Kidney glomerular epithelial cell (primary cell): ENCODE data around the gene KRT31.
"Not testable (repeated sequence)": the region's sequence is repeated elsewhere in the genome, so short reads cannot be mapped to it uniquely, and the experiment has no call there.

Source experiments
- DNase-seq: peaks from one replicate; lab custom pipeline; 2025; lab: John Stamatoyannopoulos, UW

KRT31 gene

DNA sequence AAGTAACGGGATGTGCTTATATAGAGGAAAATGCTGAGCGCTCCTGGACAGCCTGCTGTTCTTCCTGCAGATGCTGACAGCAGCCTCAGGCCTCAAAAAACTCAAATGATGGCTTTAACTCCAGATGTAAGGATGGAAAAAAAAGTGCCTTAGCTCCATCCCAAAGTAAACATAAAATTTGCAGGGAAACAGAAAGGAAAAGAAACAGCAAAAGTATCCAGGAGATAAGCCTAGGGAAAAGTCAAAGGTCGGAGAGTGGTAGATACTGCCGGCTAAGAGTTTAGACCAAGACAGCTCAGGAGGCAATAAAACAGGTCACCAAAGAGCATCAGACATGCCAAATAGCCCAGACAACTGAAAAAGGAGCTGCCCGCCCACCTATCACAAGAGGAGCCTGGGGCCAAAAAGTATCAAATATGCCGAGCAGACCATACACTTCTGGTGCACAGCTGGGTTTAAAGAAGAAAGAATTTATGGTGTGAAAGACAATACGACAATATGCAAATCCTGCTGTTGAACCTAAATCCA, 6.9 kb downstream of the KRT31 start:
- no peak for DNase-seq

- DNase-seq, result no peak
These were observed 9.7 kb downstream of the KRT31 start for GRCh38 chr17:41387670-41388069.

DNA sequence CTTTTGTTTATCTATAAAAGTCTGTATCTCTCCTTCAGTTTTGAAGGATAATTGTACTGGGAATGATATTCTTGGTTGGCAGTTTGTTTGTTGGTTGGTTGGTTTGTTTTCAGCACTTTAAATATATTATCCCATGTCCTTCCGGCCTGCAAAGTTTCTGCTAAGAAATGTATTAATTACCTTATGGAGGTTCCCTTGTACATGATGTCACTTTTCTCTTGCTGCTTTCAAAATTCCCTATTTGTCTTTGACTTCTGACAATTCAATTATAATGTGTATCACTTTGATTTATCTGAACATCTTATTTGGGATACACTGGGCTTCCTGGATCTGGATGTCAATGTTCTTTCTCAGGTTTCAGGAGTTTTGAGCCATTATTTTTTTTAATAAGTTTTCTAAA, 11.2 kb downstream of the KRT31 start:
- DNase-seq, result no peak

- no peak for DNase-seq
These were observed 13.7 kb downstream of the KRT31 start for GRCh38 chr17:41383690-41384089.

DNA sequence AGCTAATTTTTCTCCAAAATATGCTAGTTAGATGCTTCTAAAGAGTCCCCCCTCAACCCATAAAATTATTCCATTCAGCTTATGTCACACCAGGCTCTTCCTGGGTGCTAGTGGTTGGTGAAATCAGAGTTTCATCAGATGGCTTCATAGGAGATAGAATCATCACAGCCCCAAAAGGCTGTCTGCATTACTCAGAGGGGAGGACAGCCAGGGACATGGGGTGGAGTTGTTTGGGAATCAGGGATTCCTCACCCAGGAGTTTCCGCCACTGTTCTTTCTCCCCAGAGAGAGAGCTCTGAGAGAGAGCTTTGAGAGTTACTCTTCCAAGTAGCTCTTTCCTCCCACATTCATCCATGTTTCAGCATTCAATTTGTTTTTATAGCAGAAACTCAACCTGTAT, 15.0 kb downstream of the KRT31 start:
- no peak for DNase-seq

DNA sequence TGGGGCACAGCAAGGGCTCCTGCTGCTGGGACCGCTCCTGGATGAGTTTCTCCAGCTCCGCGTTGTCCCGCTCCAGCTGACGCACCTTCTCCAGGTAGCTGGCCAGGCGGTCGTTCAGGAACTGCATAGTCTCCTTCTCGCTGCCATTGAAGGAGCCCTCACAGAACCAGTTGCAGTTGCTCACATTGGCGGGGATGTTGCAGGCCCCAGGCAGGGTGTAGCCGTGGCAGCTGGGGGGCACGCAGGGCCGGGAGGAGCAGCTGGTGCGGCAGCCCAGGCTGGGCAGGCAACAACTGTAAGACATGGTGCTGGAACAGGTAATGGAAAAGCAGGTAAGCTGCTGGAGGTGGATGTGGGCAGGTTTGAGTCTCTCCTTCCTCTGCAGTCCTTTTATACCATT, 15.5 kb downstream of the KRT31 start, which contains the start of gene KRT34:
TSS of gene KRT34 (minus strand) at position 364 of the 400 bp plus-strand sequence. CDS start at position 304, 60 bp downstream.
- not testable (repeated sequence) for DNase-seq

DNA sequence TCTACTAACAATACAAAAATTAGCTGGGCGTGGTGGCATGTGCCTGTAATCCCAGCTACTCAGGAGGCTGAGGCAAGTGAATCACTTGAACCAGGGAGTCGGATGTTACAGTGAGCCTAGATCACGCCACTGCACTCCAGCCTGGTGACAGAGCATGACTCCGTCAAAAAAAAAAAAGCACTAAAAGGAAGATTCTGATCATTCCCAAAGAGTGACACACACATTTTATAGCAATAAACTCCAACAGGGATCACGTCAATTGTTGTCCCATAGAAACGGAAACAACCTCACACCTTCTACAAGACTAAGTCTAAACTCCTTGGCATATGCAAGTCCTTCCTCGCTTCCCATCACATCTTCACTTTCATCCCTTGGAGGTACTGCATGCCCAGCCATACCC, 17.3 kb downstream of the KRT31 start:
- DNase-seq, result peak; percentile 66

GRCh38 chr17:41377546-41377945, 19.9 kb downstream of the KRT31 start:
- no peak for DNase-seq

GRCh38 chr17:41369713-41370112, 27.7 kb downstream of the KRT31 start, which contains the start of gene KRT33B:
KRT33B (minus strand) TSS chr17:41369813; CDS start chr17:41369750, 63 bp downstream.
- no peak for DNase-seq

- DNase-seq, result no peak
These were observed 28.4 kb downstream of the KRT31 start for GRCh38 chr17:41369023-41369422.

DNA sequence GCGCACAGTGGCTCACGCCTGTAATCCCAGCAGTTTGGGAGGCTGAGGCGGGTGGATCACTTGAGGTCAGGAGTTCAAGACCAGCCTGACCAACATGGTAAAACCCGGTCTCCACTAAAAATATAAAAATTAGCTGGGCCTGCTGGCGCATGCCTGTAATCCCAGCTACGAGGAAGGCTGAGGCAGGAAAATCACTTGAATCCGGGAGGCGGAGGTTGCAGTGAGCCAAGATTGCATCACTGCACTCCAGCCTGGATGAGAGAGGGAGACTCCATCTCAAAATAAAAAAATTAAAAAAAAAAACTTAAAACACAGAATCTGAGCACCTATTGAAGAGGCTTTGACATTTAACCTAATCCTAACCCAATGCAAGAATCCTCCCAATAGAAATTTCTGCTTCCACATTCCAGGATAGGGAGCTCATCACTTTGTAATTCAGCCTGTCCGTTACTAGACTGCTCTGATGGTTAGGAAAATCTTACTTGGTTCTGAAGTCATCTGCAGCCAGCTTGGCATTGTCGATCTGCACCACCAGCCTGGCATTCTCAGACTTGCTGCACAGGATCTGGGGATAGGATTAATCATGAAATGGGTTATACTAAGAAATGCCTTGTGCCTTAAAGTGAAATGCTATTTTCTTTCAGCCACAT, 29.9 kb downstream of the KRT31 start:
- peak; percentile 87 for DNase-seq

DNA sequence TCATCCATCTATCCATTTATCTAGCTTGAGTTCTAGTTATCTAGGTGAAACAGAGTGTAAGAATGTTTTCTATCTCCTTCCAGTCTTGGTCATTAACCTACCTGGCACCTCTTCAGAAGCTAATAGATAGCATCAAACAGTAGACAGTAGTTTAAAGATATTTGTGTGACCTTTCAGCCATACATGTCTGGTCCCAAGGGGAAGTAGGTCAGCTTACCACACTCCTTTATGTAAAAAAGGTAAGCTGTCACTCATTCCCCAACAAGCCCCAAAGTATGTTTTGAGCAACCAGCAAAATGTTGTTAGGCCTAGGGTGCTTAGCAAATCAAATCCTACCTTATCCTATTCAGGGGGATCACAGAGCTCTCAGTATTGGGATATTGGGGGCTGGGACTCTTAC, 31.3 kb downstream of the KRT31 start:
- DNase-seq, result no peak

DNA sequence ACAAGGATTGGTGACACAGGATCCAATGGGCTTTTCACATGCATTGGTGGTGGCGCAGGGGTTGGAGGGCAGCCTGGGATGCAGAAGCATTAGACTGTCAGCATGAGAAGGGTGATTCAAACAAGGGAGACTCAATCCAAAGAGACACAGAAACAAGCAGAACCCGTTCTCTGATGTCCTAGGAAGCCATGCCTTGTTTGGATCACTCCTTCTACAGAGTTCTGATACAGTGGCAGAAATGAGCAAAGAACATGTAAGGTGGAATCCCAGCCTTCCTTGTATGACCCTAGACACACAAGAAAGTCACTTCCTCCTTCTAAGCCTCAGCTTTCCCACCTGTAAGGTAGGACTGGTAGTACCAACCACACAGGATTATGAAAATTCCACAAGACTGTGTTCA, 33.5 kb downstream of the KRT31 start:
- DNase-seq, result no peak

DNA sequence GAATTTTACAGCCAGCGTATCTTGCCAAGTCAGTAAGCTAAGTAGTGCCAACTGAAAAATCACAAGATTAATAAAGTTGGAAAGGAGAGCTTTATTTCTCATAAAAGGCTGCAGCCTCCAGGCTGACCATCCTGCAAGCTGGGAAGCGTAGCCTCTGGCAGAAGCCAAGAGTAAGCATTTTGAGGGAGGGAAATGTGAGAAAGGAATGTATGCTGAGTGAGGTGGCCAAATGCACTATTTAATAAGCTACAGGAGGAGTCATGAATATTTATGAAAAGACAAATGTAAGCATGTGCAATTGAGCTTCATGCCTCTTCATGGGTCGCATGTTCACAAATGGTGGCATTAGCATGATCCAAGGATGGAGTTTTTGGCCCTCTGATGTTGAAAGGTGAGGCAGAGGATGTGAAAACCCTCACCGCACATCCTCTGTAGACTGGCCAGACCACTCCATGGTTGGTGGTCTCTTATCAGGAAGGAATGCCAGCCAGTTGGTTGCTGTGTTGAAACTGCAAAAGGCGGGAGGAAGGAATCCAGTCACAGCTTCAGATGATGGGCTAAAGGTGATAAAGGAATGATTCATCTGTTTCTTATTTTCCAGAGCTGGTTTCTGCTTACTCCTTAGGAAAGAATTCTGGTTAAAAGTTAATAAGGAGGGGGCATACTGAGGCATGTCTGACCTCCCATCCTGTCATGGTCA, 37.0 kb downstream of the KRT31 start:
- peak; percentile 95 for DNase-seq

DNA sequence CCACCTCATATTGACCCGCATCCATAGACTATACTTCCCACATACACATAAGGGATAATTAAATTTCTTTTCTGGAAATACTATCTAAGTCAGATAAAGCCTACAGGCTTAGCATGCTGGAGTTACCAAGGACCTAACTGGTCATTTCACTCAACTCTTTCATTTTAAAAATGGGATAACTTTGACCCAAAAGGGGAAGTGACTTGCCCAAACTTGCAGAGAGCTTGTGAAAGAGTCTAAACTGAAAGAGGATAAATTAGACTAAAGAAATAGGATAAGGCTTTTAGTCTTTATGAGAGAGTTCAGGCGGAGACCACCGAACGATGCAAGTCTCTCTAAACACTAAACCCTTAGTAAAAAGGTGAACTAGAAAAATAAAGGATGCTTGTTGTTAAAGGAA, 42.9 kb downstream of the KRT31 start:
- DNase-seq, result no peak

DNA sequence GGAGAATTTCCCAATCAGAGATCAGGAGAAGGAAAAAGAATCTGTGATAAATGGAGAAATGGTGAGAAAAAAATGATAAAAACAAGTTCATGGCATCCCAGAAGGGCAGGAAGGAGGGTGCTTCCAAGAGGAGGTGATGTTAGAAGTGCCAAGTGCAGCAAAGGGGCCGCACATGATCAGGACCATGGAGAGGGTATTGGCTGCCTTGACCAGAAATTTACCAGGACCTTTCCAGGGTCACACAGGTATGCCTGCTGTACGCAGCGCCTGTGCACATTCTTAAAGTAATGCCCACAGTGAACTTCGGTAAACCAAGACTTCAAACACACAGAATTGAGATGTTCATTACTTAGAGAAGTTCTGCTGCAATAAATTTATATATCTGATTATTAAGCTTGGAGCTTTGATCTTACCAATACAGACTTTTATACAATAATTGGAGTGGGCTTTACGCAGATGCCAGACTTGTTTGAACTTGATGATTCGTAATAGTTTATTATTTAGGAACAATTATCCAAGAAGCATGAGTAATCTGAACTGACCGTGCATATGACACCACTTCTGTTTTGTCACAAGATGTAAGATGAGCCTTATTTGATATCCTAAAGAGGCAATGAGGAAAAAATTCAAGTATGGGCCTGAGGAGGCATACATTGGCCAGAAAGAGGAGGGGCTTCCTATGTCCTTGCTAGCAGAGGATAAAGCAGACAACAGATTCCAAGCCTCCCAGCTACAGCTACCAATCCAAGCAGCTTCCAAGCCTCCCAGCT, 44.6 kb downstream of the KRT31 start:
- no peak for DNase-seq

DNA sequence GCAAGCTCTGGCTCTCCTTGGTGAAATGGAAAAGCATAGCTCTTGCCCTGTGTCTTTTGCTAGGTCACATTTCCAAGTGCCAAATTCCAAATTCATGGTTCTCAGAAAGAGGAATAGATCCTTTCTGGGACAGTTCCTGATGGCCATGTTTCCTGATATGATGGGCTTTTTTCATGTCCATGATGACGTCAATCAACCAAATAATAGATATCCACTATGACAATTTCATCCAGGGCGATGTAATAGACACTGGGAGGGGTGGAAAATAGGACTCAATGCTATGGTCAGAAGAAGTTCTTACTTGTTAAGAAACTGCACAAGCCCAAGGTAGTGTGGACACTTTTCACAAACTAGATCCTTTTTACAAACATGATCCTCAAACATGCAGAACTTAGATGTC, 46.2 kb downstream of the KRT31 start:
- DNase-seq, result no peak

GRCh38 chr17:41350381-41350878, 47.0 kb downstream of the KRT31 start, which contains the start of gene KRT33A:
KRT33A (minus strand) TSS chr17:41350828; CDS start chr17:41350767, 61 bp downstream.
- DNase-seq, result not testable (repeated sequence)

- no peak for DNase-seq
These were observed 49.3 kb downstream of the KRT31 start for GRCh38 chr17:41347869-41348760.

DNA sequence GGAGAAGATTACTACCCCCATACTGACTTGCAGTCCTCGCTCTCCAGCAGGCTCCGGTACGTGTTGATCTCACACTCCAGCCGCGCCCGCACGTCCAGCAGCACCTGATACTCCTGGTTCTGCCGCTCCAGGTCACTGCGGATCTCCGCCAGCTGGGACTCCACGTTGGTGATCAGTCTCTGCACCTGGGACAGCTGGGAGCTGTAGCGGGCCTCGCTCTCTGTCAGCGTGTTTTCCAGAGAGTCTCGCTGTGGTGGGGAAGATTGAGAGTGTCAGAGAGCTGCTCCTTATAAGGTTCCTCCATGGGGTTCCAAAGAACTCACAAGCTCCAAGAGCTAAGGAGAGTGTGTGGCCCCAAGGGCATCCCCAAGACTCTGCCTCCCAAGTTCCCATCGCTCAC, 51.0 kb downstream of the KRT31 start:
- not testable (repeated sequence) for DNase-seq

DNA sequence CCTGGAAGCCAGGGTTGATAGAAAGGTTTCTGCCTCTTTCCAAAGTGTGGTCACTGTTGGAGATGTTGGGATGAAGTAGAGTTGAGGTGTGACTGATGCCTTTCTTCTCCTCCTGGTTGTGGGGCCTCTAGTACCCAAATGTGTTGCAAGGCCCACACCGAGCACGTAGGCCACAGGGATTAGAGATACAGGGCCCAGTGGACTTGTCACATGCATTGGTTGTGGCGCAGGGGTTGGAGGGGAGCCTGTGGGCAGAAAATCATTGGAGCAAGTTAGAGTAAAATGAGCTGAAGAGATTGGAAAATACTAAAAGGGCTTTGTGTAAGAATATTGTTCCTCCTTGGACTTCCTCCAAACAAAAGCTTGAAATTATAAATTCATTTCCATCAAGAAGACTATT, 51.4 kb downstream of the KRT31 start:
- DNase-seq, result no peak
